ENCODE results near the gene GNG12. TPM values are rescaled to one million over a fixed set of nuclear protein-coding genes. Genes with fewer than 3 reads are reported as not detected.

GNG12 gene
- total and polyA plus RNA-seq, 9 of the 15 experiments (the other 6 are each of a cell fraction or from before 2014, with no cell fraction given), result 2.6 to 6.0 (median 4.1) TPM

GRCh38 chr1:67861856-67862516, 28.7 kb upstream of the GNG12 start (continued):
- 0 out of 2 replicates have a peak, but pooled peaks have one; percentile 47 for TF ChIP-seq RREB1 (CRISPR knock-in tag; IDR thresholded peaks at IDR 0.05)
- TF ChIP-seq ATF7 (IDR thresholded peaks at IDR 0.05), result no peak
- TF ChIP-seq JUND (IDR thresholded peaks at IDR 0.05; ENCODE audit: borderline replicate concordance, low read depth, low read length), result 0 out of 2 replicates have a peak, but pooled peaks have one; percentile 16
- no peak for TF ChIP-seq JUND (tag; IDR thresholded peaks at IDR 0.05; ENCODE audit: borderline replicate concordance, low read depth, low read length)
- peak; percentile 88 for TF ChIP-seq ATF4 (CRISPR knock-in tag; IDR thresholded peaks at IDR 0.05)
- TF ChIP-seq KDM2B (CRISPR knock-in tag; IDR thresholded peaks at IDR 0.05), result no peak
- TF ChIP-seq RBM39 (optimal IDR thresholded peaks at IDR 0.05; ENCODE audit: low read depth, low read length), result no peak
- TF ChIP-seq EWSR1 (IDR thresholded peaks at IDR 0.05; ENCODE audit: borderline replicate concordance, low read depth, partially characterized antibody), result no peak
- peak; percentile 29 for TF ChIP-seq POLR2H (tag; IDR thresholded peaks at IDR 0.05; ENCODE audit: low read depth)
- TF ChIP-seq ZFPM2 (CRISPR knock-in tag; IDR thresholded peaks at IDR 0.05), result 0 out of 2 replicates have a peak, but pooled peaks have one; percentile 27
- TF ChIP-seq GTF2A2 (tag; IDR thresholded peaks at IDR 0.05), result no peak
- peak; percentile 61; the same call in 1 of the 2 replicates for TF ChIP-seq ZSCAN32 (CRISPR knock-in tag; IDR thresholded peaks at IDR 0.05)
- TF ChIP-seq ZBTB9 (CRISPR knock-in tag; IDR thresholded peaks at IDR 0.05), result 0 out of 2 replicates have a peak, but pooled peaks have one; percentile 38
- TF ChIP-seq SMAD3 (CRISPR knock-in tag; conservative IDR thresholded peaks at IDR 0.05), result peak; percentile 83; the same call in 1 of the 2 replicates
- TF ChIP-seq ILK (tag; IDR thresholded peaks at IDR 0.05; ENCODE audit: borderline replicate concordance, low read depth), result no peak
- no peak for TF ChIP-seq ZNF263 (CRISPR knock-in tag; IDR thresholded peaks at IDR 0.05; ENCODE audit: borderline replicate concordance)
- peak in 1 of 2 experiments; percentile 70; a peak in 2 of 4 replicates for TF ChIP-seq TRIM24 (IDR thresholded peaks at IDR 0.05)
- no peak for TF ChIP-seq THAP7 (CRISPR knock-in tag; IDR thresholded peaks at IDR 0.05)
- TF ChIP-seq SNRNP70 (optimal IDR thresholded peaks at IDR 0.05; ENCODE audit: low read depth, low read length), result no peak

All from K562 (cell line).